ENCODE data around the gene PRTFDC1.

Gene PRTFDC1

DNA sequence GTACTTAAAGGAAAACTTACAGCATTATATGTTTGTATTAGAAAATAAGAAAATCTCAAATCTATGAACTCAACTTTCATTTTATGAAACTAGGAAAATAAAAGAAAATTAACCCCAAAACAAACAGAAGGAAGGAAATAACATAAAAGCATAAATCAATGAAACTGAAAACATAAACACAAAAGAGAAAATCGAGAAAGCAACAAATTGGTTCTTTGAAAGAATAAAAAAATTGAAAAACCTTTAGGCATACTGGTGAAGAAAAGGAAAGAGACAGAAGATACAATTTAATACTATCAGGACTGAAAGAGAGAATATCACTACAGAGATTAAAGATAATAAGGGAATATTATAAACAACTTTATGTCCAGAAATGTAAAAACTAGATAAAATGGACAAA, 21.2 kb downstream of the PRTFDC1 start:
- Histone ChIP-seq H2AK5ac (ENCODE audit: low read length) (no peak overlapping the region), H4K5ac (ENCODE audit: low read length) (no peak overlapping the region), H2BK5ac (ENCODE audit: low read length) (no peak overlapping the region), H3K4me2 (ENCODE audit: low read length) (no peak overlapping the region), H3K79me1 (ENCODE audit: low read length) (no peaks in the 10 kb centered on the region), H3K79me2 (ENCODE audit: control insufficient read depth, insufficient read depth, low read length) (no peaks in the 10 kb centered on the region), H3K27me3 (ENCODE audit: insufficient read depth, low read length, poor library complexity) (no peaks in the 10 kb centered on the region), H3K18ac (ENCODE audit: low read length) (no peak overlapping the region), H3K4me3 (ENCODE audit: low read length) (no peak overlapping the region), H3K27ac (ENCODE audit: low read depth, low read length) (no peak overlapping the region), H3K4ac (ENCODE audit: low read depth, low read length) (no peak overlapping the region), H3K9ac (ENCODE audit: low read length) (no peak overlapping the region), H3K4me1 (ENCODE audit: control insufficient read depth, low read depth, low read length) (peaks cover 2% of the 10 kb centered on the region), H2BK15ac (replicated peaks; ENCODE audit: low read depth) (no peak overlapping the region), H3K23ac (ENCODE audit: low read length) (no peak overlapping the region), H4K8ac (ENCODE audit: low read depth, low read length) (no peak overlapping the region), H3K56ac (ENCODE audit: low read length) (no peak overlapping the region), H2BK120ac (ENCODE audit: low read depth, low read length) (no peak overlapping the region), H3K36me3 (ENCODE audit: control insufficient read depth, insufficient read depth, low read length) (no peaks in the 10 kb centered on the region)
- WGBS (ENCODE audit: extremely low coverage, insufficient coverage, low lambda C conversion rate) = no CpG with 5 or more reads among the region's 1 CpG
- DNase-seq = no peak

DNA sequence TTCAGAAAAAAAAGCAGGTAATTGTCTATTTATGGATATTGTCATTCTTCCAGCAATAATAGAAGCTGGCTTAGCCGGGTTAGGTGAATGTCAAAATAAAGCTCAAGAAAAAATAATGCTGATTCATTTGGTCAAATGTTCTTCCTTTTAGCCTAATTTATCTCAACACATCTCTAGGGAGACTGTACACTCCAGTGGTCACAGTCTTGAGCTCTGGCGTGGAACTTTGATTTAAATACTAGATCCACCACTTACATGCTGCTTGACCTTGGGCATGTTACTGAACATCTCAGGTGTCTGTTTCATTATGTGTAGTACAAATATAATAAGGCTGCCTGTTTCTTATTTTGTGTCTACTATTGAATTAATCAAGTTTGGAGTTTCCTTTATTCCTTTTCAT, 22.0 kb downstream of the PRTFDC1 start:
- Histone ChIP-seq H3K4me2 (ENCODE audit: low read length) (no peak overlapping the region), H3K4ac (ENCODE audit: low read depth, low read length) (no peak overlapping the region), H3K23ac (ENCODE audit: low read length) (no peak overlapping the region), H3K36me3 (ENCODE audit: control insufficient read depth, insufficient read depth, low read length) (no peaks in the 10 kb centered on the region), H3K18ac (ENCODE audit: low read length) (no peak overlapping the region), H3K79me2 (ENCODE audit: control insufficient read depth, insufficient read depth, low read length) (no peaks in the 10 kb centered on the region), H2BK5ac (ENCODE audit: low read length) (no peak overlapping the region), H2AK5ac (ENCODE audit: low read length) (no peak overlapping the region), H2BK120ac (ENCODE audit: low read depth, low read length) (no peak overlapping the region), H4K5ac (ENCODE audit: low read length) (no peak overlapping the region), H3K9ac (ENCODE audit: low read length) (no peak overlapping the region), H2BK15ac (replicated peaks; ENCODE audit: low read depth) (no peak overlapping the region), H3K4me1 (ENCODE audit: control insufficient read depth, low read depth, low read length) (peaks cover 2% of the 10 kb centered on the region), H3K27me3 (ENCODE audit: insufficient read depth, low read length, poor library complexity) (no peaks in the 10 kb centered on the region), H4K8ac (ENCODE audit: low read depth, low read length) (no peak overlapping the region), H3K27ac (ENCODE audit: low read depth, low read length) (no peak overlapping the region), H3K4me3 (ENCODE audit: low read length) (no peak overlapping the region), H3K56ac (ENCODE audit: low read length) (no peak overlapping the region), H3K79me1 (ENCODE audit: low read length) (no peaks in the 10 kb centered on the region)
- DNase-seq = no peak
- WGBS (ENCODE audit: extremely low coverage, insufficient coverage, low lambda C conversion rate) = no CpG with 5 or more reads among the region's 2 CpGs

DNA sequence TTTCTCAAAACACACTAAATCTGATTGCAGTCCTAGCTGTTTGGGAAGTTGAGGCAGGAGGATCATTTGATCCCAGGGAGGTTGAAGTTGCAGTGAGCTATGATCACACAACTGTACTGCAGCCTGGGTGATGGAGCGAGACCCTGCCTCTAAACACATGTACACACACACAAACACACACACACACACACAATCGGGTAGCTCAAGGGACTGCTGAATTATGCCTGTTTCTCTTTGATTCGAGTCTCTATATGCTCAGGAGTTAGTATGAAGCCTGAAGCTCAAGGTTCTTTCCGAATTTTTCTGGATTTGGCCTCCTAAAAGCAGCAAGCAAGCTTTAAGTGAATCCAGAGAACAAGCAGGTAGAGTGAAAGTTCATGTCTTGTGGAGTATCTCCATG, 22.5 kb downstream of the PRTFDC1 start:
- no peak overlapping the region for H2BK5ac ChIP-seq (ENCODE audit: low read length)
- no peaks in the 10 kb centered on the region for H3K79me2 ChIP-seq (ENCODE audit: control insufficient read depth, insufficient read depth, low read length)
- no peak overlapping the region for H3K9ac ChIP-seq (ENCODE audit: low read length)
- H2AK5ac ChIP-seq (ENCODE audit: low read length) = no peak overlapping the region
- H2BK15ac ChIP-seq (replicated peaks; ENCODE audit: low read depth) = no peak overlapping the region
- no peak overlapping the region for H4K5ac ChIP-seq (ENCODE audit: low read length)
- no peak overlapping the region for H2BK120ac ChIP-seq (ENCODE audit: low read depth, low read length)
- no peak overlapping the region for H3K27ac ChIP-seq (ENCODE audit: low read depth, low read length)
- DNase-seq = no peak
- no peak overlapping the region for H3K4me3 ChIP-seq (ENCODE audit: low read length)
- H3K27me3 ChIP-seq (ENCODE audit: insufficient read depth, low read length, poor library complexity) = no peaks in the 10 kb centered on the region
- H3K18ac ChIP-seq (ENCODE audit: low read length) = no peak overlapping the region
- H3K4me2 ChIP-seq (ENCODE audit: low read length) = no peak overlapping the region
- peaks cover 2% of the 10 kb centered on the region for H3K4me1 ChIP-seq (ENCODE audit: control insufficient read depth, low read depth, low read length)
- H4K8ac ChIP-seq (ENCODE audit: low read depth, low read length) = no peak overlapping the region
- no peak overlapping the region for H3K4ac ChIP-seq (ENCODE audit: low read depth, low read length)
- no peaks in the 10 kb centered on the region for H3K79me1 ChIP-seq (ENCODE audit: low read length)
- H3K36me3 ChIP-seq (ENCODE audit: control insufficient read depth, insufficient read depth, low read length) = no peaks in the 10 kb centered on the region
- no CpG with 5 or more reads among the region's 4 CpGs for WGBS (ENCODE audit: extremely low coverage, insufficient coverage, low lambda C conversion rate)
- no peak overlapping the region for H3K23ac ChIP-seq (ENCODE audit: low read length)
- no peak overlapping the region for H3K56ac ChIP-seq (ENCODE audit: low read length)

DNA sequence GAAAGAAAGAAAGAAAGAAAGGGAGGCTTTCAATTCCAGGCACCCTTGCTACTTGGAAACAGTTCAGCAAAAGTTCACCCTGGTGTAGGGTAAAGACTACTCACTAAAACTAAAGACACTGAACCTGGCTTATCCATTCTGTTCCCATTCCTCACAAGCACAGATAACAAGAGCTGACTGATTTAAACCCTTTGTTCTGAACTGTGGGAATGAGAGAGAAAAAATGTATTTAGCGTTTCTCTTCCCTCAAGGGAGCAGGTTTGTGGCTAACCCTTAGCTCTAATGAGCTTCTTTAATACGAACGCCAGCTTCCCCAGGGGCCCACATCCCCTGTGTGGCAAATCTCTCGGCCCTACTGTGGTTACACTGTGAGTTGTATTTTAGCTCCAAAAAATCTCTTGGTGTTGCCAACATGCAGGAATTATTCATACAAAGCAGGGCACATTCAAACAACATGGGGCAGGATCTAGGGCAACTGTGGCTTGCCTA, 23.3 kb downstream of the PRTFDC1 start:
- H4K5ac ChIP-seq (ENCODE audit: low read length) = no peak overlapping the region
- H3K4me2 ChIP-seq (ENCODE audit: low read length) = no peak overlapping the region
- no peak overlapping the region for H3K27ac ChIP-seq (ENCODE audit: low read depth, low read length)
- H3K79me1 ChIP-seq (ENCODE audit: low read length) = no peaks in the 10 kb centered on the region
- no peak overlapping the region for H2BK15ac ChIP-seq (replicated peaks; ENCODE audit: low read depth)
- no peaks in the 10 kb centered on the region for H3K79me2 ChIP-seq (ENCODE audit: control insufficient read depth, insufficient read depth, low read length)
- WGBS (ENCODE audit: extremely low coverage, insufficient coverage, low lambda C conversion rate) = no CpG with 5 or more reads among the region's 4 CpGs
- H2AK5ac ChIP-seq (ENCODE audit: low read length) = no peak overlapping the region
- no peak overlapping the region for H3K4ac ChIP-seq (ENCODE audit: low read depth, low read length)
- H3K23ac ChIP-seq (ENCODE audit: low read length) = no peak overlapping the region
- no peak overlapping the region for H3K4me3 ChIP-seq (ENCODE audit: low read length)
- no peak overlapping the region for H3K9ac ChIP-seq (ENCODE audit: low read length)
- no peaks in the 10 kb centered on the region for H3K36me3 ChIP-seq (ENCODE audit: control insufficient read depth, insufficient read depth, low read length)
- H4K8ac ChIP-seq (ENCODE audit: low read depth, low read length) = no peak overlapping the region
- no peak overlapping the region for H2BK5ac ChIP-seq (ENCODE audit: low read length)
- H3K56ac ChIP-seq (ENCODE audit: low read length) = no peak overlapping the region
- no peak overlapping the region for H2BK120ac ChIP-seq (ENCODE audit: low read depth, low read length)
- H3K18ac ChIP-seq (ENCODE audit: low read length) = no peak overlapping the region
- no peak for DNase-seq
- H3K4me1 ChIP-seq (ENCODE audit: control insufficient read depth, low read depth, low read length) = no peaks in the 10 kb centered on the region
- no peaks in the 10 kb centered on the region for H3K27me3 ChIP-seq (ENCODE audit: insufficient read depth, low read length, poor library complexity)

DNA sequence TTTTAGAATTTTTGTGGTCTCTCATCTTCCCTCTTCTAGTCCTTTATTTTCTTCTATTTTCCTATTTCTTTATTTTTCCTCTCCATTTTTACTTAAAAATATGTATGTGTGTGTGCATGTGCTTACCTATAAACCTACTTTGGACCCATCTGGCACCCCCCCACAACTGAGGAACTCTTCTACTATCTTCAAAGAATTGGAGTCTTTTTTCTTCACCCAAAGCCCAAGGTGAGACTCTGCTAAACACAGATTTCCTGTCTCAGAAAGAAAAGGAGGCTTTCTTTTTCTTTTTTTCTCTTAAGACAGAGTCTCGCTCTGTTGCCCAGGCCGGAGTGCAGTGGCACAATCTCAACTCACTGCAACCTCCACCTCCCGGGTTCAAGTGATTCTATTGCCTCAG, 24.2 kb downstream of the PRTFDC1 start:
- no peak overlapping the region for H3K9ac ChIP-seq (ENCODE audit: low read length)
- no CpG with 5 or more reads among the region's 3 CpGs for whole genome bisulfite sequencing (ENCODE audit: extremely low coverage, insufficient coverage, low lambda C conversion rate)
- H3K27ac ChIP-seq (ENCODE audit: low read depth, low read length) = no peak overlapping the region
- no peaks in the 10 kb centered on the region for H3K79me2 ChIP-seq (ENCODE audit: control insufficient read depth, insufficient read depth, low read length)
- no peak overlapping the region for H2BK15ac ChIP-seq (replicated peaks; ENCODE audit: low read depth)
- no peak overlapping the region for H3K23ac ChIP-seq (ENCODE audit: low read length)
- H2AK5ac ChIP-seq (ENCODE audit: low read length) = no peak overlapping the region
- no peak overlapping the region for H3K18ac ChIP-seq (ENCODE audit: low read length)
- H4K8ac ChIP-seq (ENCODE audit: low read depth, low read length) = no peak overlapping the region
- no peak overlapping the region for H3K4ac ChIP-seq (ENCODE audit: low read depth, low read length)
- no peak overlapping the region for H2BK120ac ChIP-seq (ENCODE audit: low read depth, low read length)
- no peaks in the 10 kb centered on the region for H3K79me1 ChIP-seq (ENCODE audit: low read length)
- H3K4me3 ChIP-seq (ENCODE audit: low read length) = no peak overlapping the region
- no peak overlapping the region for H3K4me2 ChIP-seq (ENCODE audit: low read length)
- H3K56ac ChIP-seq (ENCODE audit: low read length) = no peak overlapping the region
- H3K4me1 ChIP-seq (ENCODE audit: control insufficient read depth, low read depth, low read length) = no peaks in the 10 kb centered on the region
- no peaks in the 10 kb centered on the region for H3K27me3 ChIP-seq (ENCODE audit: insufficient read depth, low read length, poor library complexity)
- H4K5ac ChIP-seq (ENCODE audit: low read length) = no peak overlapping the region
- DNase-seq = no peak
- H3K36me3 ChIP-seq (ENCODE audit: control insufficient read depth, insufficient read depth, low read length) = no peaks in the 10 kb centered on the region
- H2BK5ac ChIP-seq (ENCODE audit: low read length) = no peak overlapping the region

DNA sequence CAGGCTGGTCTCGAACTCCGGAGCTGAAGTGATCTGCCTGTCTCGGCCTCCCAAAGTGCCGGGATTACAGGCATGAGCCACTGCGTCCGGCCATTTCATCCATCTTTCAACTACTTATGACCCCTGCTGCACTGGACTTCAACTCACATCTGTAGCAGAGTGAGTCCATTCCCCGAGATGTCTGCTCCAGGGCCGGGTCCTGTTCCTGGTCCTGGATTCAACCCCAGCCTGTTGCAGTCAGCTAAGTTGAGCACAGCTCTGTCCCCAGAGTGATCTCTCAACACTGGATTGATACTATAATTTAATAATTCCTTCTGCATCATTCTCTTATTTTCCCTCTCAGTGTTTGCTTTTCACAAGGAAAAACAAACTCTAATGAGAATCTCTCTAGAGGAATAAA, 25.8 kb downstream of the PRTFDC1 start:
- no CpG with 5 or more reads among the region's 8 CpGs for WGBS (ENCODE audit: extremely low coverage, insufficient coverage, low lambda C conversion rate)
- Histone ChIP-seq H2BK5ac (ENCODE audit: low read length) (no peak overlapping the region), H3K79me1 (ENCODE audit: low read length) (no peaks in the 10 kb centered on the region), H4K8ac (ENCODE audit: low read depth, low read length) (no peak overlapping the region), H3K27ac (ENCODE audit: low read depth, low read length) (no peak overlapping the region), H3K27me3 (ENCODE audit: insufficient read depth, low read length, poor library complexity) (no peaks in the 10 kb centered on the region), H2BK120ac (ENCODE audit: low read depth, low read length) (no peak overlapping the region), H3K4me2 (ENCODE audit: low read length) (no peak overlapping the region), H2BK15ac (replicated peaks; ENCODE audit: low read depth) (no peak overlapping the region), H3K4ac (ENCODE audit: low read depth, low read length) (no peak overlapping the region), H3K9ac (ENCODE audit: low read length) (no peak overlapping the region), H3K56ac (ENCODE audit: low read length) (no peak overlapping the region), H3K18ac (ENCODE audit: low read length) (no peak overlapping the region), H3K4me3 (ENCODE audit: low read length) (no peak overlapping the region), H3K23ac (ENCODE audit: low read length) (no peak overlapping the region), H3K36me3 (ENCODE audit: control insufficient read depth, insufficient read depth, low read length) (no peaks in the 10 kb centered on the region), H3K4me1 (ENCODE audit: control insufficient read depth, low read depth, low read length) (no peaks in the 10 kb centered on the region), H3K79me2 (ENCODE audit: control insufficient read depth, insufficient read depth, low read length) (no peaks in the 10 kb centered on the region), H4K5ac (ENCODE audit: low read length) (no peak overlapping the region), H2AK5ac (ENCODE audit: low read length) (no peak overlapping the region)
- DNase-seq = no peak
